GM21825 (cell line): Measurements from ENCODE around the gene SETD6.

ENCODE experiments used
- ATAC-seq: cut with Tn5 transposase; IDR thresholded peaks from one replicate; pipeline ENCODE4 v1.9.1; 2021; ENCODE audit warnings: mild to moderate bottlenecking, moderate library complexity; ENCODE audit not compliant: unreplicated experiment

SETD6 gene

GRCh38 chr16:58492735-58493134 lies 22.6 kb upstream of the SETD6 start:
- no peak for ATAC-seq

- no peak for ATAC-seq
Observed at GRCh38 chr16:58493756-58494431, 21.4 kb upstream of the SETD6 start.

DNA sequence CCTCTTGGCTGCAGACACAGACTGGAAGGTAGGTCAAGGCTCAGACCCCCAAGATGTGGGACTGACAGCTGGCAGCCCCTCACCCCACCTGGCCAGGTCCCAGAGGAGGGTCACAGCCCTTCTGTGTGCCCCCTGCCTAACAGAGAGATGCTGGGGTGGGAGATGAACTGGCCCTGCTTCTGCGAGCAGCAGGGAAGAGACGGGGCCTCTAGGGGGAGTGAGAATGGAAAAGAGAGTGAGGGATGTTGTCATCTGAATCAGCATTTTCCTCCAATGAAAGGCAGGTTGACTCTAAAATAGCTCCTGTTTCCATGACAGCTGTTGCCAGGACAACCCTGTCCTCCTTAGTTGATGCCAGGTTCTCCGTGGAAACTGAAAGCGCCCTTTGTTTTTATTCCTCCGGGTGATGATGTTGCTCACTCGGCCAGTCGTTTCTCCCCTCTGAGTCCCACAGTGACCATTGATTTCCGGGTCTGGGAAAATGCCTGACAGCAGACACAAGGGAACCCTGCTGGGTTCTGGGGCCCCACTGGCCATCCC lies 20.3 kb upstream of the SETD6 start:
- ATAC-seq = peak; percentile 74

DNA sequence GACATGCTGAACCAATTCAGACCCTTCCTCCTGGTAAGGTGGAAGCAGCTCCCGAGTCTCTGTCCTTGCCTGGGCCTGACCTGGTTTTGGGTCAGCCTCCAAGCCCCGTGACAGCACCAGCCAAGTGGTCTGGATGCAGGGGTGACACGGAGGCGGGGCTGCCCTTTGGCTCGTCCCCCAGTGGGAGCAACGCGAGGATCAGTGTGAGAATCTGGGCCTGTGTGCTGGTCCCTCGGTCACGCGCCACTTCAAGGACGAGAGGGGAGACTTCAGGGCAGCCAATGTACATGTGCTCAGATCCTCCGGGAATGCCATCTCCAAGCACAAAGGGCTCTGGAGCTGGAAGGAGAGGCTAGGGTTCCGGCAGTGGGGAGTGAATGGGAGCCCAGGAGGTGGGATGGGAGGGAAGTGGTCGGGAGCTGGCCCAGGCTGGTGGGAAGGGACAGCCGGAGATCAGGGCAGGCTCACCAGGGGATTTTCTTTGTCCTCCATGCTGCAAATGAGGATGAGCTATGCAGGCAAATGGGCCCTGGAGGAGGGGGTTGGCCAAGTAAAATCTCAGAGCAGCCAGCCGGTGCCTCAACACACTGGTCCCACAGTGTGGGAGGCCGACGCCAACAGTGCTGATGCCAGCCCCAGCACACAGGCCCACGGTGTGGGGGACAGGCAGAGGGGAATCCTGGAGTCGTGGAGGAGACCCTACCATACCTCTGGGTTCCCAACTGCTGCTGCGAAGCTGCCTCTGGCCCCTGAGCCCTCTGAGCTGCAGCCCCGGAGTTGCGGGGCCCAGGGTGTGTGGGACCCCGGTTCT lies 19.6 kb upstream of the SETD6 start:
- no peak for ATAC-seq

GRCh38 chr16:58497468-58497867 lies 17.8 kb upstream of the SETD6 start:
- no peak for ATAC-seq

GRCh38 chr16:58497935-58498334 lies 17.4 kb upstream of the SETD6 start:
- ATAC-seq = no peak

GRCh38 chr16:58498341-58499091 lies 16.8 kb upstream of the SETD6 start:
- ATAC-seq = no peak

DNA sequence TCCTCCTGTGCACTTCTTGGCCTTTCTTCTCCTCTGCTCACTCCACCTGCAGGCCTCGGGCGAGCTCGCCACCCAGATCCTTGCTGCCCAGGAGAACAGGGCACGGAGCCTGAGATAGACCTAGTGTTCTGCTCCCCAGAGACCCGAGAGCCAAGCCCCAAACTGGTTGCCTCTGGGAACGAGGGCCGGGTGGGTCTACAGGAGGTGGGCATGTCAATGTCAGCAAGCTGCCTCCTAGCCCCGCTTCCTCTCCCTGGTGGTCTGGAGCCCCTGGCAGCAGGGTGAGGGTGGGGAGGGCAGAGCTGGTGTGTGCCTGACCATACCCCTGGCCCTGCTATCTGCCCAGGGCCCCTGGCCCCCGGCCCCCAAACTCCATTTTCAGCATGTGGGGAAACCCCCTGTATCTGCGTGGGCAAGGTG lies 16.2 kb upstream of the SETD6 start:
- no peak for ATAC-seq

GRCh38 chr16:58499615-58500351 lies 15.5 kb upstream of the SETD6 start, which contains the start of gene NDRG4:
NDRG4 (plus strand) TSS chr16:58500143; CDS start chr16:58500249, 106 bp downstream.
- ATAC-seq = peak; percentile 54

DNA sequence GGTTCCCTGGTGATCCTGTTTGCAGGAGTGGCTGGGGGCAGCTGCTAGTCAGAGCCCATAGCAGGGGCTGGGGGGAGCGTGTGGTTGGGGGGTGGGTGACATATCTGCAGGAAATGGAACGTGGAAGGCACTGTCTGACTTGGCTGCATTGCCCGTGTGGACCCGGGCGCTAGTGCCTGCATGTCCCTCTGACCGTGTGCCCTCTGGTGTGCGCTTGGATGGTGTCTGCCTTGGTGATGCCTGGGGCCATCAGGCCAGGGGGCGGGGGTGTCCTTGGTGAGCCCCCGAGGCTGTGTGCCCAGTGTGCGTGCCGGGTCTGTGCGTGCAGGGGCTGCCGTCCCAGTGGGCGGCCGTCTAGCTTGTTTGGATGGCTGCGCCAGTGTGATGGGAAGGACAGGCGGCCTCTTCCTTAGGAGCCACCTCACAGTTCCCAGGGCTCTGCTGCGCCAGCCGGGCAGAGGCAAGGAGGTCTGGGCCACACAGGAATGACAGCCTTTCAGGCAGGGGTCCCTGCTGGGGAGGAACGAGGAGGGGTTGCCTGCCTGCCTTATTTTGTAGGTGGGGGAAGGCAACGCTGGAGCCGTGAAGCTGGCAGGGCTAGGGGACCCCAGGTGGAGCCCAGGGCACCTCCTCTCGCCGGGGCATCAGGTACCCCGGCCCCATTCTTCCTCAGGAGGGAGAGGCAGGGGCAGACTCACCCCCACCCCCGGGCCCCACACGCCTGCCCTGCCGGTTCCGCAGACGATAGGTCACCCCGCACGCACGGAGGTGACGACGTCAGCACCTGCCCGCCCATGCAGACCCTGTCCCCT lies 14.7 kb upstream of the SETD6 start:
- ATAC-seq = no peak

DNA sequence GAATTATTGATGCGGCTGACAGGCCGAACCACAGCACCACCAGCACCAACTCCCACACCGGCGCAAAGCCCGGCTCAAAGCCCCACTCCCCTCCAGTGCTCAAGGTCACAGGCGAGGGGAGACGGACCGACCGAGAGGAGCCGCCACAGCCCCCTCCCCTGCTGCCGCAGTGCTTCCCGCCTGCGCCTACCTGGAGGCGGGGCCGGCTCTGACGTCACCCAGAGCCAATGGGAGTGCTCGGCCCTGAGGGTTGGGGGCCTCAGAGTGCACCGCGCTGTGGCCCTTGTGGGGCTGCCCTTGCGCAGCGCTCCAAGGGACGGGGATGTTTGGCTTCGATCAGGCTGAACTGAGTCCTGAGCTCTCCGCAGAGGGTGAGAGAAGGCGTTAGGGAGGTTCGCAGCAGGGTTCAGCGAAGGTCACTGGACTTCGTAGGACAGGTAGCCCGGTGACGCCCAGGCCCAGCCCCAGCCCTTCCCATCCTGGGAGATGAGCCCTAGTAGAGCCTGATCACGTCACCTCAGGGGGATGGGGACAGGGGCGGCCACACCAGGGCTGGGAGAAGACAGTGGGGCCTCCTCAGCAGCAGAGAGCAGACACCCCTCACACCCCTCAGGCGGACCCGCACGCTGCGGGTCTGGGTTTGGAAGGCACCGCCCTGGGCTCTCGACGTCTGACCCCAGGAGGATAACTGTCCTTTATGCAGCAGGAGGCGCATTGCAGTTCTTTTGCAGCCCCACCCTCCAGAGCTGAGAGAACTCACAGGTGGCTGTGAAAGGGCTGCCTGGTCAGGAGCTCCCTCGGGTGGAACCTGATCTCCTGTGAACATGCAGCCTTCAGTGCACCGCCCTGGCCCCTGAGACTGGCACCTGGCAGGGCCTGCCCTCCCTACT lies 13.8 kb upstream of the SETD6 start:
- no peak for ATAC-seq

GRCh38 chr16:58502217-58502921 lies 12.9 kb upstream of the SETD6 start:
- no peak for ATAC-seq

DNA sequence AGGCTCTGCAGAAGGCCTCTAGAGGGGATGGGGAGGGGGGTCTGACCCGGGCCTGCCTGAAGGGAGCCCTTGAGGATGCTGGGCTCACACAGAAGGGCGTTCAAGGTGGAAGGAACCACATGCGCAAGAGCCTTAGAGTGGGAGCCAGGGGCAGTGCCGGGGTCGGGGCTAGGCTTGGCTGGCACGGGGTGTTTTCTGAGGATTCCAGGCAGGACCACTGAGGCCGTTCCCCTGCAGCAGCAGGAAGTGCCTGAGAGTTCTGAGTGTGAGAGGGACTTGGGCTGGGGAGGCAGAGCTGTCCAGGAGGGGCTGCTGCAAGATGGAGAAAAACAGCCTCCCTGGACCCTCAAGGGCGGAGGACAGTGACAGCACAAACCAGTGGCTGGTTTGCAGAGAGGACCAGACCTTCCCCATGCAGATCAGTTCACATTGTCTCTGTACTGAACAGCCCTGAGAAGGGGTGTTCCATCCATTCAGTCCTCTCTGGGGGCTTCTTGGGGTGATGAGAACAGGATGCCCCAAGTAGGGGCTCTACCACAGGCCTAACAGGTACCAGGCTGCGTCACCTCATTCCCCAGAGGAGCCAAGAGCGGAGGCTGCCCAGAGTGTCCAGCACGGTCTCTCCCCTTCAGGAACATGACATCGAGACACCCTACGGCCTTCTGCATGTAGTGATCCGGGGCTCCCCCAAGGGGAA lies 12.0 kb upstream of the SETD6 start:
- no peak for ATAC-seq

DNA sequence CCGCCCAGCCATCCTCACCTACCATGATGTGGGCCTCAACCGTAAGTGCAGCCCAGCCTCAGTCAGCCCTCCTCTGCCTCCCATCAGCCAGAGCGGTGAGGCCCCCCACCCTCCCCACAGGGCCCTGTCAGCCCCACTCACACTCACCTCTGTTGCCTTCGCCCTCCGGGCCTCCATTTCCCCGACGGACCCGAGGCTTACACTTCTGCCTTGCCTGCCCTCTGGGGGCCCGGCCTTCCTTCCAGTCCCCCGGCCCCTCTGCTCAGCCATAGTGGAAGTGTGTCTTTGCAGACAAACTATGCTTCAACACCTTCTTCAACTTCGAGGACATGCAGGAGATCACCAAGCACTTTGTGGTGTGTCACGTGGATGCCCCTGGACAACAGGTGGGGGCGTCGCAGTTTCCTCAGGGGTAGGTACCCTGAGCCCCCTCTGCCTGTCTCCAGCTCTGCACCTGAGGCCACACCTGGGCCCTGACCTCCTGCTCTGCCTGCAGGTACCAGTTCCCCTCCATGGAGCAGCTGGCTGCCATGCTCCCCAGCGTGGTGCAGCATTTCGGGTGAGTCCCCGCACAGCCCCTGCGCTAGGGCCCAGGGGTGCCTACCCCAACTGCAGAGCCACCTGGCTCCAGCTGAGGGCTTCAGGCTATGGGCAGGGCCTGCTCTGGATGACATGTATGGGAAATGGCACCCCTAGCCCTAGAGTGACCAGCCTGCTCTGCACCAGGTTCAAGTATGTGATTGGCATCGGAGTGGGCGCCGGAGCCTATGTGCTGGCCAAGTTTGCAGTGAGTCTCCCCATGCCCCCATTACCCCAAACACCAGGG lies 11.2 kb upstream of the SETD6 start:
- ATAC-seq = no peak

GRCh38 chr16:58506241-58507194 lies 8.8 kb upstream of the SETD6 start:
- no peak for ATAC-seq
